LNCaP clone FGC (cell line): ENCODE measurements around the gene AGO1.
A peak's percentile ranks its signal among the peaks of the same experiment; 100 is the strongest.
"Not testable (repeated sequence)": the region's sequence is repeated elsewhere in the genome, so short reads cannot be mapped to it uniquely, and the experiment has no call there.

ENCODE experiments used
- DNase-seq: peaks from one replicate; pipeline ENCODE4 v3.0.0-alpha.2; 2011; ENCODE audit warnings: low read depth
- H3K4me3 ChIP-seq: 2 replicates; pipeline ENCODE4 v1.5.1; 2011; ENCODE audit warnings: mild to moderate bottlenecking, low read depth, low read length, control low read depth
- TF ChIP-seq, protein P1 (sequence below): IDR thresholded peaks from 2 replicates; pipeline ENCODE4 v1.5.1; 2012; ENCODE audit warnings: mild to moderate bottlenecking; ENCODE audit not compliant: control insufficient read depth, insufficient read depth; ENCODE audit errors: extremely low read depth

The AGO1 gene

DNA sequence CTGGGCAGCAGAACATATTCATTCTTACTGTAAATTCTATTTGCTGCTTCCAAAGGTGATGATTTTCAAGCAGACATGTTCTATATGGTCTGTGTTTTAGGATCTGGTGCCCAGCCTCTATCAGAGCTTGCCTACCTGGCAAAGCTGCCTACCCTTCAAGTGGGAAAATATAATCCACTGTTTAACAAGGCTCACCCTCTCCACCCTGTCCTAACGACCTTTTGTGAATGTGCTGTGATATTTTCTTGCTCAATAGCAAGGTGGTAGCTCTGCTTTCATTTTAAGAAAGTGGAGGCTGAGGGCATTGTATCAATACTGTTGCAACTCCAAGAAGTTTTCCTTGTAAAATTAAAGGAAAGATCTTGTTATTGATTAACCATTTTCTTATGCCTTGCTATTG lies 26.0 kb upstream of the AGO1 start:
- no peak for DNase-seq
- no peak overlapping the region for H3K4me3 ChIP-seq
- TF ChIP-seq, protein P1, sequence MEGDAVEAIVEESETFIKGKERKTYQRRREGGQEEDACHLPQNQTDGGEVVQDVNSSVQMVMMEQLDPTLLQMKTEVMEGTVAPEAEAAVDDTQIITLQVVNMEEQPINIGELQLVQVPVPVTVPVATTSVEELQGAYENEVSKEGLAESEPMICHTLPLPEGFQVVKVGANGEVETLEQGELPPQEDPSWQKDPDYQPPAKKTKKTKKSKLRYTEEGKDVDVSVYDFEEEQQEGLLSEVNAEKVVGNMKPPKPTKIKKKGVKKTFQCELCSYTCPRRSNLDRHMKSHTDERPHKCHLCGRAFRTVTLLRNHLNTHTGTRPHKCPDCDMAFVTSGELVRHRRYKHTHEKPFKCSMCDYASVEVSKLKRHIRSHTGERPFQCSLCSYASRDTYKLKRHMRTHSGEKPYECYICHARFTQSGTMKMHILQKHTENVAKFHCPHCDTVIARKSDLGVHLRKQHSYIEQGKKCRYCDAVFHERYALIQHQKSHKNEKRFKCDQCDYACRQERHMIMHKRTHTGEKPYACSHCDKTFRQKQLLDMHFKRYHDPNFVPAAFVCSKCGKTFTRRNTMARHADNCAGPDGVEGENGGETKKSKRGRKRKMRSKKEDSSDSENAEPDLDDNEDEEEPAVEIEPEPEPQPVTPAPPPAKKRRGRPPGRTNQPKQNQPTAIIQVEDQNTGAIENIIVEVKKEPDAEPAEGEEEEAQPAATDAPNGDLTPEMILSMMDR, result no peak

DNA sequence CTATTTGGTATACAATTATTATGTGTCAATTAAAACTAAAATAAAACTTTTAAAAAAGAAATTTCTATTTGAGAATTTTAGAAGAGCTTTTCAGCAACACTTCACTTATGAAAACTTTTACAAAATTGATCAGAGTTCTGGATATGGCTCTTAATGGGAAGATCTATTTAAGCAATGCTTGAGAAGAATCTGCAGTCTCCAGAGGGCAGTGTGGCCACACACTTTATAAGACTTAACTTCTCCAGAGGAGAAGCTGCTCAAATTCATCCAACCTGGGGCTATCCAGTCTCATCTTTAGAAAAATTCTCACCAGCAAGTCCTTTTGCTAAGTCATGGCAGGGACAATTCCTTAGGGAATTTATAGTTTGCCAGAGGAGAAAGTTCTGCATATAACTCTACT lies 25.2 kb upstream of the AGO1 start:
- DNase-seq, result peak; percentile 19

DNA sequence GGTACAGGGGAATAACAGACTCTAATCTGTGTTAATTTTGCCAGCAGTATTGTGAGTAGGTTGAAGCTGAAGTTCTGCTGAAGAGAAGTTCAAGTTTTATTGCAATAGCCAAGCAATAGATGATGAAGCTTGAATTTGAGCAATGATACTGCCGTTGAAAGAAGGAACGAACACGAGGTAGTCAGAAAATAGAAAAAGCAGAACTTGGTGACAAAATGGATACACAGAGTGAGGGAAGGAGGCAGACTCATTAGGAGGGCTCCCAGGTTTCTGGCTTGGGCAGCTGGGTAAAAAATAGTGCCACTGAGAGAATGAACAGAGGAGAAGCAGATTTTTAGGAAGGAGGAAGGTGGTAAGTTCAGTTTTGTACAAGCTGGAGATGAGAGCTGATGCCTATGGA lies 22.3 kb upstream of the AGO1 start:
- no peak overlapping the region for H3K4me3 ChIP-seq
- no peak for DNase-seq
- TF ChIP-seq, protein P1, result no peak

More for the DNA sequence above, 25.2 kb upstream of the AGO1 start:
- TF ChIP-seq, protein P1, result peak; percentile 52
- no peak overlapping the region for H3K4me3 ChIP-seq

DNA sequence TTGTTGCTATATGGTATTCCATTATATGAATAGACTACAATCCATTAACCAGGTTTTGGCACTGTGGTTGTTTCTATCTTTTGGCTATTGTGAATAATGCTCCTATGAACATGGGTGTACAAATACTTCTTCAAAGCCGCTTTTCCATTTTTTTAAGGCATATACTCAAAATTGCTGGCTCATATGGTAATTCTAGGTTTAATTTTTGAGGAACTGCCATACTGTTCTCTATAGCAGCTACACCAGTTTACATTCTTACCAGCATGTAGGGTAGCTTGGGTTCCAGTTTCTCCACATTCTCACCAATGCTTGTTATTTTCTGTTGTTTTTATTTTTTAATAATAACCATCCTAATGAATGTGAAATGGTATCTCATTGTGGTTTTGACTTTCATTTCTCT lies 19.9 kb upstream of the AGO1 start:
- no peak for DNase-seq
- TF ChIP-seq, protein P1, result no peak
- no peak overlapping the region for H3K4me3 ChIP-seq

DNA sequence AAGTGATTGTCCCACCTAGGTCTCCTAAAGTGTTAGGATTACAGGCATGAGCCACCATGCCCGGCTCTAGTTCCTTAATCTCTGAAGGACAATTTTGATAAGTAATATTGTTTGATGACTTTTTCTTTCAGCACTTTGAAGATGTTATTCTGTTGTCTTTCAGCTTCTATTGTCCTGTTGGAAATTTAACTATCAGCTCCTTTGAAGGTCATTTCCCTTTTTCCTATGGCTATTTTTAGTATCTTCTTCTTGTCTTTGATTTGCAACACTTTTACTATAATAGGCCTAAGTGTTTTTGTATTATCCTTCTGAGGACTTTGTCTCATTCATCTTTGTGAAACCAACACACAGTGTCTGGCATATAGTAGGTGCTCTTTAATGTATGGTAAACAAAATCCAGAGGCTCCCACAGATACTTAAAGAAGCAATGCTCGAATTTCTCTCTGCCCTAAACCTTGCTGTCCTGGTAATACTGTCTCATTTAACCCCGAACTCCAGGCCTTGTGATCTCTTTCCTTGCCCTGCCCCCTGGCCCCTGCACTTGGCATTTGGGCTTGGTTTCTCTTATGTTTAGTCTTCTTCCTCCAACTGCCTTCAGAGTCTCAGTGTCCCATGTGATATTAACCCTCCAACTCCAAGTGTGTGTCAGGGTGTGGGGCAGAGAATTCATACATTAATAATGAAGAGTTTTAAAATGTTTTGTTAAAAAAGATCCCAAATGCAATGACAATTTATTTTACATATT lies 19.0 kb upstream of the AGO1 start:
- no peak for DNase-seq
- TF ChIP-seq, protein P1, result no peak
- H3K4me3 ChIP-seq, result no peak overlapping the region

DNA sequence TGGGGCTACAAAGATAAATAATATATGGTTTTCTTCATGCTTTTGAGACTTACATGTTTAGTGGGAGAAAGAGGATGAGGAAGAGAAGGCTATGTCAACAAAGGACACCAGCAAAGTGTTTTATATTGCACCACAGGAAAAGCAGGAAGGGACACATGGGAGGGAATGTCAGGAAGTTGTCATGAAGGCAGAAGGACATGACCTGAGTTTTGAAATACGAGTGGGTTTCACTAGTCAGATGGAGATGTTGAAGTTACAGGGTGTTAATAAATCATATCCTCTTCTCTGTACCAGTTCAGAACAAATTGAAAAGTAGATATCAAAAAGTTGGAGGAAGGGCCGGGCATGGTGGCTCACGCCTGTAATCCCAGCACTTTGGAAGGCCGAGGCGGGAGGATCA lies 18.2 kb upstream of the AGO1 start:
- TF ChIP-seq, protein P1, result no peak
- H3K4me3 ChIP-seq, result no peak overlapping the region
- DNase-seq, result no peak

DNA sequence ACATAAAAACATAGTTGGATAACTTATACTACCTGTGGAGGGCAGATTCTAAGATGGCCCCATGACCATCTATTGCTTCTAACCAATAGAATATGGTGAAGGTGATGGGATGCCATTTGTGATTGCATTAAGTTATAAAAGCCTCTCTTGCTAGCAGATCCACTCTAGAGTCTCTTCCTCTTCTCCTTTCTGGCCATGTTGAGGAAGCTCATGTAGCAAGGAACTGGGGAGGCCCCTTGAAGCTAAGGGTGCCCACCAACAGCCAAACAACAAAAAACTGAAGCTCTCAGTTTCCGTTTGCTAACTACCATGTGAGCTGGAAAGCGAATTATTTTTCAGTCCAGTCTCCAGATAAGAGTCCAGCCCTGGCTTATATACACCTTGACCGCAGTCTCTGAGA lies 16.0 kb upstream of the AGO1 start:
- TF ChIP-seq, protein P1, result no peak
- H3K4me3 ChIP-seq, result no peak overlapping the region
- no peak for DNase-seq

DNA sequence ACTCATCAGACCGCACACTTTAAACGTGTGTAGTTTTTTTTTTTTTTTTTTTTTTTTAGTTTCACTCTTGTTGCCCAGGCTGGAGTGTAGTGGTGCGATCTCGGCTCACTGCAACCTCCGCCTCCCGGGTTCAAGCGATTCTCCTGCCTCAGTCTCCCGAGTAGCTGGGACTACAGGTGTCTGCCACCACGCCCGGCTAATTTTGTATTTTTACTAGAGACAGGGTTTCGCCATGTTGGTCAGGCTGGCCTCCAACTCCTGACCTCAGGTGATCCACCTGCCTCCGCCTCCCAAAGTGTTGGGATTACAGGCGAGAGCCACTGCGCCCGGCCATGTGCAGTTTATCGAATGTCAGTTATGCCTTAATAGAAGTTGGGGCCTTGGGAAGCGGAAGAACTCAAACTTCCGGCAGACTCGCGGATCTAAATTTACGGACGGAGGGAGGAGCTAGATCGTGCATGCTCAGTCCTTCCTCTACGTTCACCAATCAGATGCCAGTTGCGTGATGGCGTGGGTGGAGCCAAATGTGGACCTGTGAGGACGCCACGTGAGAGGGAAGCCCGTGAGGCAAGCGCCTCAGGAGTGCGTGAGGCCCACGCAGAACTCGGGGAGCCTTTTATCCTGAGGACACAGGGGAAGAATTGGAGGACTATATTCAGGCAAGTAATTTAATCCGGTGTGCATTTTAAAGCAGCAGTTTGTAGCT lies 13.6 kb upstream of the AGO1 start:
- H3K4me3 ChIP-seq, DNase-seq: not testable (repeated sequence)
